Measurements from ENCODE around the gene LGALS7. TPM values are rescaled to one million over a fixed set of nuclear protein-coding genes. Genes with fewer than 3 reads are reported as not detected.
"Not testable (repeated sequence)": the region's sequence is repeated elsewhere in the genome, so short reads cannot be mapped to it uniquely, and the experiment has no call there.

LGALS7 gene
- polyA plus RNA-seq, 1 donor: 0.42 TPM

DNA sequence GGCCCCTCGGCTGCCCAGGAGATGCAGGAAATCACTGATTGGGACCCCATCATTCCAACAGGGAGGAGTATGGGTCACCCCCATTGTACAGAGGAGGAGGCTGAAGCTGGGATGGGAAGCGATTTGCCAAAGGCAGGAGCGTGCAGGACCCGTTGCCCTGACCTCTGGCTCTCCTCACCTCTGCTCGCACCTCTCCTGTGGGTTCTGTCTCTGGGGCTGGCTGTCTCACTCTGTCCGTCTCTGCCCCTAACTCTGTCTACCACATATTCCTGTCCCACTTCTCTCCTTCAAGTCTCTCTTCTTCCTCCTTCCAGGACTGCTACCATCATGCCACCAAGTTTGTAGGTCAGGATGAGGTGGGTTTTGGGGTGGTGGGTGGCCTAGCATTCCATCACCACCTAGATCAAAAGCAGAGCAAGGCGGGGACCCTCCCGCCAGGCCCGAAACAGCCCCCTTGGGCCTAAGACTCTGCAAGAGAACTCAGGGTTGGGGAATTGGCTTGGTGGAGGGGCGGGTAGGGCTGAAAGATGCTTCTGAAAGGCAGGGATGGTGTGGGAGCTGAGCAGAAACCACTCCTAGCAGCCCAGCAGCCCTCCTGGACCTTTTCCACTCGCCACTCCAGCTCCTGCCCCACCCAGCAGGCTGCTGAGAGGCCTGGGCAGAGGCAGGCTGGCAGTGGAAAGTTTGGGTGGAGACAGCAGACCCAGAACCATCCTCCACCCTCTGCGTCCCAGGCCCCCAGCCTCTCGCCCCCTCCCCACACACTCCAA, 1.0 kb upstream of the LGALS7 start:
- no peak for DNase-seq (ENCODE audit: low read depth)

DNA sequence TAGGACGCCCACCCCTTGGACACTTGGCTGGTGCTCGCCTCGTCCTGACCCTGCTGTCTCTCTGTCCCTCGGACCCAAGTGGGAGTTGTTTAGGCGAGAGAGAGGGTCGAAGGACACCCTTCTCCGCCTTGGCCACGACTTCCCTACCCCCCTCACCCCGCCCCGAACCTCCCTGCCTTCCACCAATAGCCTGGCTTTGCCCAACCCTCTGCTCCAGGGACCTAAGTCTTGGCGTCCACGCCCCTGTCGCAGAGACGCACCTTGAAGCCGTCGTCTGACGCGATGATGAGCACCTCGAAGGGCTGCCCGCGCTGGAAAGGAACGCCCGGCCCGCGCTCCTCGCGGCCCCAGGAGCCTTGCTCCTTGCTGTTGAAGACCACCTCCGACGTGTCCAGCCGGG, 1.7 kb downstream of the LGALS7 start:
- not testable (repeated sequence) for DNase-seq (ENCODE audit: low read depth)

DNA sequence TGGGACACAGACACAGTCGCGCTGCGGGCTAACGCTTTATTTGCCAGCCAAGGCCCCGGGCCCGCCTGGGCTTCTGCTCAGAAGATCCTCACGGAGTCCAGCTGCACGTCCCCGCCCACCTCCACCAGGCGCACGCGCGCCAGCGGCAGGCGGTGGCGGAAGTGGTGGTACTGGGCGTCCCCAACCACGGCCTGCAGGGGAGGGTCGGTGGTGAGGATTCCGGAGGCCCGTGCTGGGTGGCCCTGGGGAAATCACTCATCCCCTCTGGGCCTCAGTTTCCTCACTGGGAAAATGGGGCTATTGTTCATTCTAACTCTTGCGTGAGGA, 2.4 kb downstream of the LGALS7 start:
- not testable (repeated sequence) for DNase-seq (ENCODE audit: low read depth)

DNA sequence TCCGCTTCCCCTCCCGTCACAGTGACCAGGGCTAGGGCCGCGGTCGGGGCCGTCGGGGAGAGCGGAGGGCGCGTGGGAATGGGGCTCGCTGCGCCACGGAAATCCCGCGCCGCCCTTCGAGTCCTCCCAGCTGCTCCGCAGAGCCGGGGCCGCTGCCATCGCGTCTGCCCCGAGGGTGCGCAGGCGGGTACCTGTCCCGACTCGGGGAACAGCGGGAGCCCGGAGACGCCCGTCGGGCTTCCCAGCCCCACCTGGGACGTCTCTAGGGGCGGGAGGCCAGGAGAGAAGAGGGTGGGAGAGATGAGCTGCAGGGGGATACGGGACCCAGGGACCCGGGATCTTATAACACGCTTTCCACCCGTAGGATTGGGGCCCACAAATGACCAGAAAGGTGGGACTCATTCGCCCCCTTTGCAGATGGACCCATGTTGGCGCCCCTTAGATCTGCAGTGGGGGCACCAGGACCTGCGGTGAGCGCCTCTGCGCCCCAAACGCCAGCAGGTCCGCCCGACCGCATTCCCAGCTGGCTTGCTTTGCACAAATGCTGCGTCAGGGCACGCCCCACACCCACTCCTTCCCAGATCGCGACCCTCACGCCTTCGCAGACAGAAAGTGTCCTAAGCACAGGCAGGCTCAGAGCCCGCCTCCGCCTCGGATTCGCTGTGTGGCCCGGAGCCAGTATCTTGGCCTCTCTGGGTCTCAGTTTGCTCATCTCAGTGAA, 2.9 kb downstream of the LGALS7 start:
- DNase-seq (ENCODE audit: low read depth): not testable (repeated sequence)

DNA sequence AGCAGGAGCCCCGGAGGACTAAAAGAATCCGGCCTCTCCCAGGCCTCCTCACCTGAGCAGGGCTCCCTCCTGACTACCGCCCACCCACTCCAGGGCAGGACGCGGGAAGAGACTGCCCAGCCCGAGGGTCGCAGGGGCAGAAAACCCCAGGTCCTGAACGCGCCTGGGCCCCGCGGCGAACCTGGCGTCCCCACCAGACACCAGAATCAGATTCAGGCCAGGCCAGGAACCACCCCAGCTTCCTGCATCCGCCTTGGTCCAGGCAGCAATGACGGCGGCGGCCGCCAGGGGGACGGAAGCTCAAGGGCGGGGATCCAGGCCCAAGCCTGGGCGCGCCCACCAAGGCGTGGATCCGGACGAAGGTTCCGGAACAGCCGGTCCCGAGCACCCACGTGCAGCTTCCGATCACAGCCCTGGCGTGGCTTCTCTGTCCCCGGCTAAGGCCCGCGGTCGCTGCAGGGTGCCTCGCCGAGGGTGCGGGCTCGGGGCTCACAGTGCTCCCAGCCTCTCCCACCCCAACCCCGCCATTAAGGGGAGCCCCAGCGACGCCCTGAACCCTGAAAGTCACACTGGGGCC, 3.6 kb downstream of the LGALS7 start:
- peak; percentile 48 for DNase-seq (ENCODE audit: low read depth)

DNA sequence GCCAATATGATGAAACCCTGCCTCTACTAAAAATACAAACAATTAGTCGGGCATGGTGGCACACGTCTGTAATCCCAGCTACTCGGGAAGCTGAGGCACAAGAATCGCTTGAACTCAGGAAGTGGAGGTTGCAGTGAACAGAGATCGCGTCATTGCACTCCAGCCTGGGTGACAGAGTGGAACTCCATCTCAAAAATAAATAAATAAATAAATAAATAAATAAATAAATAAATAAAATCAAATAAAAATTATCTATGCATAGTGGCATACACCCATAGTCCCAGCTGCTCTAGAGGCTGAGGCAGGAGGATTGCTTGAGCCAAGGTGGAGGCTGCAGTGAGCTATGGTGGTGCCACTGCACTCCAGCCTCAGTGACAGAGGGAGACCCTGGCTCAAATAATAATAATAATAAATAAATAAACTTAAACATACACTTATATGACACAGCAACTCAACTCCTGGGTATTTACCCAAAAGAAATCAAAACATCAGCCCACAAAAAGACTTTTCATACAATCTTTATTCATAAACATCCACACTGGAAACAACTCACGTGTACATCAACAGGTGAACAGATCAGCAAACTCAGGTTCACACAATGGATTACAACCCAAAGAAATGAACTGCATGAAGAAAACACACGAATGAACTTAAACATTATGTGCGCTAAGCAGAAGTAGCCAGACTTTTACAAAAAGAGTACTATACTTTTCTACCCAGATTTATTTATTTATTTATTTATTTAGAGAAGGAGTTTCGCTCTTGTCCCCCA, 6.9 kb downstream of the LGALS7 start:
- no peak for DNase-seq (ENCODE audit: low read depth)

DNA sequence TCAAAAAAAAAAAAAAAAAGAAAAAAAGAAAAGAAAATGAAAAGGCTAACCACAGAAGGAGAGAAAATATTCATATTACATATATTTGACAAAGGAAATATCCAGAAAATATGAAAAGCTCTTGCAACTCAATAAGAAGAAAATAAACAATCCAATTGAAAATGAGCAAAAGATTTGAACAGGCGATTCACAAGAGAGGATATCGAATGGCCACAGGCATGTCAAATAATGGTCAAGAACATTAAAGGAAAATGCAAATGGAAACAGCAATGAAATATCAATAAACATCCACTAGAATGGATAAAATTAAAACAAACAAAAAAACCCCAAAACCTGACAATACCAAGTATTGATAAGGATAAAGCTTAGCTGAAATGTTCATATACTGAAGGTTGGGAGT, 8.1 kb downstream of the LGALS7 start:
- DNase-seq (ENCODE audit: low read depth): no peak

DNA sequence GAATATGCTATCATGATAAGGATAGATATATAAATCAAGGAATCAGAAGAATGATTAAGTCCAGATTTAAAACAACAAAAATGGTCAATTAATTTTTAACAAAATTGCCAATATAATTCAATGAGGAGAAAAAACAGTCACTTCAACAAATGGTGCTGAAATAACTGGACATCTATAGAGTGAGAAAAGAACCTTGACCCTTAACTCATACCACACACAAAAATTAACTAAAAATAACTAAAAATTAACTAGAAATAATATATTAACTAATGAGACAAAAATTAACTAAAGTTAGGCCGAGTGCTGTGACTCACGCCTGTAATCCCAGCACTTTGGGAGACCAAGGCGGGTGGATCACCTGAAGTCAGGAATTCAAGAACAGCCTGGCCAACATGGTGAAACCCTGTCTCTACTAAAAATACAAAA, 9.5 kb downstream of the LGALS7 start:
- no peak for DNase-seq (ENCODE audit: low read depth)

DNA sequence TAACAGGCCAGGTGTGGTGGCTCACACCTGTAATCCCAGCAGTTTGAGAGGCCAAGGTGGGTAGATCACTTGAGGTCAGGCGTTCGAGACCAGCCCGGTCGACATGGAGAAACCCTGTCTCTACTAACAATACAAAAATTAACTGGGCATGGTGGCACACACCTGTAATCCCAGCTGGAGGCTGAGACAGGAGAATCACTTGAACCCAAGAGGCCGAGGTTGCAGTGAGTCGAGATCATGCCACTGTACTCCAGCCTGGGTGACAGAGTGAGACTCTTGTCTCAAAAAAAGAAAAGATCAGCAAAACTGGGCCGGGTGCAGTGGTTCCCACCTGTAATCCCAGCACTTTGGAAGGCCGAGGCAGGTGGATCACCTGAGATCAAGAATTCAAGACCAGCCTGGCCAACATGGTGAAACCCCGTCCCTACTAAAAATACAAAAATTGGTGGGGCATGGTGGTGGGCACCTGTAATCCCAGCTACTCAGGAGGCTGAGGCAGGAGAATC, 11.4 kb downstream of the LGALS7 start:
- DNase-seq (ENCODE audit: low read depth): not testable (repeated sequence)

DNA sequence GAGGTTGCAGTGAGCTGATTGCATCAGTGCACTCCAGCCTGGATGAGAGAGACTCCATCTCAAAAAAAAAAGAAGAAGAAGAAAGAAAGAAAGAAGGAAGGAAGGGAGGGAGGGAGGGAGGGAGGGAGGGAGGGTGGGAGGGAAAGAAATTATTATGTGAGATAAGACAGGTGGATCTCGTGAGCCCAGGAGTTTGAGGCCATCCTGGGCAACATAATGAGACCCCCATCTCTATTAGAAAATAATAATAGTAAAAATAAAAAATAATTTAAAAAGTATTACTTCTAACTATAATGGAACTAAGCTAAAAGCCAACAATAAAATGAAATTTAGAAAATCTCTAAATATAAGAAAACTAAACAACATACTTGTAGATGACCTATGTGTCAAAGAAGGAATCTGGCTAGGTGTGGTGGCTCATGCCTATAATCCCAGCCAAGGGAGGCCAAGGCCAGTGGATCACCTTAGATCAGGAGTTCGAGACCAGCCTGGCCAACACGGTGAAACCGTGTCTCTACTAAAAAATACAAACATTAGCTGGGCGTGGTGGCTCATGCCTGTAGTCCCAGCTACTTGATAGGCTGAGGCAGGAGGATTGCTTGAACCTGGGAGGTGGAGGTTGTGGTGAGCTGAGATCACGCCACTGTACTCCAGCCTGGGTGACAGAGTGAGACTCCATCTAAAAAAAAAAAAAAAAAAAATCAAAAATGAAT, 12.4 kb downstream of the LGALS7 start:
- not testable (repeated sequence) for DNase-seq (ENCODE audit: low read depth)

DNA sequence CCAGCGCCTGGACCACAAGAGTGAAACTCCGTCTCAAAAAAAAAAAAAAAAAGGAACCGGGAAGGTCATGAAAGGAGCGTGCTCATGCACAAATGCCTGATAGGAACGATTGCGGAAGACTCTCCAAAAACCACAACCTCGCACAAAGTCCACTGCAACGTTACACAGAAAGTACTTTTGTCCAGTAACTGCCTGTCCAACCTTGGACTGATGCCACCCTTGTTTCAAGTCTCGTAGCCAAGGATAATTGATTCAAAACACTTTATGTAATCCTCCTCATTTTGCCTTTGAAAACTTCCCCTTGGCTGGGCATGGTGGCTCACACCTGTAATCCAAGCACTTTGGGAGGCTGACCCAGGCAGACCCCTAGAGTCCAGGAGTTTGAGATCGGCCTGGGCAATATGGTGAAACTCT, 13.7 kb downstream of the LGALS7 start:
- DNase-seq (ENCODE audit: low read depth): no peak

DNA sequence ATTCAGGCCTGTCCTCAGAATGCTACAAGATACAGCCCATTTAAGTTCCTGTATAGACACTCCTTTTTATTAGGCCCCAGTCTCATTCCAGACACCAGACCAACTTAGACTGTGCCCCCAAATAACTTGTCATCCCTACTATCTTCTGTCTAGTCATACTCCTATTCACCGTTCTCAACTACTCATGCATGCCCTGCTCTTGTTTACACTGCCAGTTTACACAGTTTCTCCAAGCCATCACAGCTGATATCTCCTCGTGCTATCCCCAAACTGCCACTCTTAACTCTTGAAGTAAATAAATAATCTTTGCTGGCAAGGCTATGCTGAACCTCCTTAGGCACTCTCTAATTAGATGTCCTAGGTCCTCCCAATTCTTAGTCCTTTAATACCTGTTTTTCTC, 19.1 kb downstream of the LGALS7 start:
- not testable (repeated sequence) for DNase-seq (ENCODE audit: low read depth)

DNA sequence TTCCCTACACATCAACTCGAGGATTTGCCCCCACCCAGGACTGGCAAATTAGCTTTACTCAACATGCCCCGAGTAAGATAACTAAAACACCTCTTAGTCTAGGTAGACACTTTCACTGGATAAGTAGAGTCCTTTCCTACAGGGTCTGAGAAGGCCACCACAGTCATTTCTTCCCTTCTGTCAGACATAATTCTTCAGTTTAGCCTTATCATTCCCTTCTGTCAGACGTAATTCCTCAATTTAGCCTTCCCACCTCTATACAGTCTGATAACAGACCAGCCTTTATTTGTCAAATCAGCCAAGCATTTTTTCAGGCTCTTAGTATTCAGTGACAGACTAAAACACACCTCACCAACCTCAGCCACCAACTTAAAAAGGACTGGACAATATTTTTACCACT, 19.5 kb downstream of the LGALS7 start:
- DNase-seq (ENCODE audit: low read depth): not testable (repeated sequence)

DNA sequence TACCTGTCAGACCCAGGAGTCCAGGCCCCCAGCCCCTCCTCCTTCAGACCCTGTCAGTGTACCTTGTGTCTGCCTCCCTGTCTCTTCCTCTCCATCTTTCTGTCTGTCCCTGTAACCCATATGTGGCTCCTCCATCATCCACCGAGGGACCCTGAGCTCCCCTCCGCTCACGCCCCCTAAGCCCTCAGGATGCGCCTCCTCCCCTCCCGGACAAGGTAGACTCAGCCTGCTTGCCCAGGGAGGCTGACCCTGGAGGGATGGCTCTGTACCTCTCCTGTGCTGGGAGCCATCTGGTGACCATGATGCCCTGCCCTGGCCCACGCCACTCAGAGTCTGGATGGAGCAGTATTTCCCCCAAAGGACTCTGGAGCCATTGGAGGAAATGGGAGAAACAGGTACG, 28.0 kb downstream of the LGALS7 start:
- no peak for DNase-seq (ENCODE audit: low read depth)

DNA sequence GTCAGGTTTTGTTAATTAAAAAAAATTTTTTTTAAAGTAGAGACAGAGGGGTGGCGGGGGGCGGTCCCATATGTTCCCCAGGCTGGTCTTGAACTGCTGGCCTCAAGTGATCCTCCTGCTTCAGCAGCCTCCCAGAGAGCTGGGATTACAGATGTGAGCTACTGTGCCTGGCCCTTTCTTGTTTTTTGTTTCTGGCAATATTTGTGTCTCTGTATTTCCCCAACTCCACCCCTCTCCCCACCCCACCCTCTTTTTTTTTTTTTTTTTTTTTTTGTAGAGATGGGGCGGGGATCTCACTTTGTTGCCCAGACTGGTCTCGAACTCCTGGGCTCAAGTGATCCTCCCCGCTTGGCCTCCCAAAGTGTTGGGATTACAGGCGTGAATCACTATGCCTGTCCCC, 28.4 kb downstream of the LGALS7 start:
- no peak for DNase-seq (ENCODE audit: low read depth)

DNA sequence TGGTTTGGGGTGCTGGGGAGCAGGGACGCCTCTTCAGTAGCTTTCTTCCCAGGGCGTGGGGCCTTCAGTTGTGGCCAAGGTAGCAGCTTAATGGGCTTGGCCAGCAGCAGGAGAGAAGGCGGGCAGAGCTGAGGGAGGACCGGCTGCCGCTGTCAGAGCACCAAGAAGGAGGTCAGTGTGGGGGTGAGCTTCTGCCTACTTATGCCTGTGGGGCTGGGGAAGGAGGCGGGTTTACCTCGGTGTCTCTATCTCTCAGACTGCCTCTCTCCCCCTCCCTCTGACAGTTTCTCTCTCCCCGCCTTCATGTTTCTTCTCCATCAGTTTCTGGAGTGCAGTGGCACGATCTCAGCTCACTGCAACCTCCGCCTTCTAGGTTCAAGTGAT, 29.0 kb downstream of the LGALS7 start, which contains the start of gene CAPN12:
TSS of gene CAPN12 (minus strand) at position 177 of the 384 bp plus-strand sequence. CDS start 309 bp downstream, outside the sequence.
- DNase-seq (ENCODE audit: low read depth): no peak

DNA sequence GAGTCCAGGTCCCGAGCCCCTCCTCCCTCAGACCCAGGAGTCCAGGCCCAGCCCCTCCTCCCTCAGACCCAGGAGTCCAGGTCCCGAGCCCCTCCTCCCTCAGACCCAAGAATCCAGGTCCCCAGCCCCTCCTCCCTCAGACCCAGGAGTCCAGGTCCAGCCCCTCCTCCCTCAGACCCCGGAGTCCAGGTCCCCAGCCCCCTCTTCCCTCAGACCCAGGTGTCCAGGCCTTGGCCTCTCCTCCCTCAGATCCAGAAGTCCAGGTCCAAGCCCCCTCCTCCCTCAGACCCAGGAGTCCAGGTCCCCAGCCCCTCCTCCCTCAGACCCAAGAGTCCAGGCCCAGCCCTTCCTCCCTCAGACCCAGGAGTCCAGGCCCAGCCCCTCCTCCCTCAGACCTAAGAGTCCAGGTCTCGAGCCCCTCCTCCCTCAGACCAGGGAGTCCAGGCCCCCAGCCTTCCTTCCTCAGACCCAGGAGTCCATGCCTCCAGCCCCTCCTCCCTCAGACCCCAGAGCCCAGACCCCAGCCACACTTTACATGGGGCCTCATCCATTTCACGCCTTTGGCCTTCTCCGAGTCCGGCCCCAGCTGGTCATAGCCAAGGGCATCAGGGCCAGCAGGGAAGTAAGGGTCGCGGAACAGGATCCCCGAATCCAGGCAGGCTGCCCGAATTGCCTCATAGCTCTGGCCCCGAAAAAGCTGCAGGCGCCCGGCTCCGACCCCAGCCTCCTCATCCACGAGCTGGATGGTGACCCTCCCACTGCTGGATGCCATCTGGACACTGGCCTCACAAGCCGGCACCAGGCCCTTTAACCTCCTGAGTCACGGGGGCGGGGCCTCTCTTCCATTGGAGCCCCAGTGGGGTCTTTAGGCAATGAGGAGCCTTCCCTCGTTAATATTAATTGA, 29.7 kb downstream of the LGALS7 start:
- DNase-seq (ENCODE audit: low read depth): no peak

DNA sequence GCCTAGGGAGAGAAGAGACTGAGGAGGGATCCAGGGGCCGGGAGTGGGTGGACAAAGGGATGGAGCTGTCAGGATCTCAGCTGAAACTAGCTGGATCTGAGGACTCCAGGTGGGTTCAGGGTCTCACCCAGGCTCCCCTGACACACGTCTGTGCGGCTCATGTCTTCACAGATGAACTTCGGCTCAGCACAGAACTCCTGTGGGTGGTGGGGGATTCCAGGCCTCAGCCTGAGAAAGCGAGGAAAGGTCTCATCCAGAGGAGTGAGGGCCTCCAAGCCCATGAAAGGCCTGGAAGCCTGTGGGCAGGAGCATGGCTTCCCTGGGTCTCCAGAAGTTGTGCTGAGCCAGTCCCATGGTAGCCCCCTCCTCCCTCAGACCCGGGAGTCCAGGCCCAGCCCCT, 30.4 kb downstream of the LGALS7 start:
- no peak for DNase-seq (ENCODE audit: low read depth)

DNA sequence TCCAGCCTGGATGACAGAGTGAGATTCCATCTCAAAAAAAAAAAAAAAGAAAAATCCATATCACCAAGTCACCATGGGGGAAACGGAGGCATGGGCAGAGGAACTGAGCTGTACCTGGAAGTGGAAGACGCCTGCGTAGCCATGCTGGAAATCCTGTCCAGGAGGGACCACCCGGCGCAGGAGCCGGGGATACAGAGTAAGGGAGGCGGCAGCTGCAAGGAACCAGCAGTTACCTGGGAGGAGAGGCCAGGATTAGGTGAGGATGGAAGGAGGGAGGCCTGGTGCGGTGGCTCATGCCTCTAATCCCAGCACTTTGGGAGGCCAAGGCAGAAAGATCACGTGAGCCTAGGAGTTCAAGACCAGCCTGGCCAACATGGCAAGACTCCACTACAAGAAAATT, 31.0 kb downstream of the LGALS7 start:
- DNase-seq (ENCODE audit: low read depth): no peak

DNA sequence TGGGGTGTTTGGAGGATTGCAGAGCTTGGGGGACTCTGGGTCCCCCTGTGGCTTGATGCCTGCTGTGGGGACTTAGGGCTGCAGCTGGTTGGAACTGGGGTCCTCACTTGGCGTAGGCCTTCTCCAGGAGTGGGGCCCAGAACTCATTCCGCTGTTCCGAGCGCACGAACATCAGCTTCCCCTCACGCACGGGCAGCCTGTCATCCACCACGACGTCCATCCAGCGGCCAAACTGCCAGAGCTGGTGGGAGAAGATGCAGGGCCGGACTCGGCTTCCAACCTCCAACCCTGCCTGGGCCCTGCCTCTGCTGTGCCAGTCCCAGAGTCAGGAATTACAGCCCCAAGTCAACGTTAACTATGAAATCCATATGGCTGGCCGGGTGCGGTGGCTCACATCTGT, 31.6 kb downstream of the LGALS7 start:
- no peak for DNase-seq (ENCODE audit: low read depth)
